Liver (tissue), 9 donors: ENCODE data around the gene FGF12. TPM values are rescaled to one million over a fixed set of nuclear protein-coding genes. Genes with fewer than 3 reads are reported as not detected.

Source experiments
- DNase-seq: peaks from one replicate; pipeline ENCODE4 v3.0.0-alpha.2; 2017; ENCODE audit warnings: low spot score
- H3K27ac ChIP-seq, 2 donors: one replicate each; pipeline ENCODE4 v1.7.0; 2013; ENCODE audit warnings: inconsistent platforms in 2 of 2, low read length in 2 of 2, control low read depth in 1 of 2, low read depth in 1 of 2, mild to moderate bottlenecking in 1 of 2
- H3K27me3 ChIP-seq, 4 donors: one replicate each; pipeline versions ENCODE4 v1.6.1 to v1.7.0; 2013; ENCODE audit warnings: low read length in 3 of 4, inconsistent platforms in 1 of 4, mild to moderate bottlenecking in 1 of 4, moderate library complexity in 1 of 4; ENCODE audit not compliant: control insufficient read depth in 4 of 4, insufficient read depth in 4 of 4
- H3K36me3 ChIP-seq, 4 donors: one replicate each; pipeline versions ENCODE4 v1.6.1 to v1.7.0; 2013; ENCODE audit warnings: low read length in 3 of 4, mild to moderate bottlenecking in 3 of 4, low read depth in 1 of 4, moderate library complexity in 1 of 4; ENCODE audit not compliant: control insufficient read depth in 4 of 4, insufficient read depth in 3 of 4
- H3K4me1 ChIP-seq, 4 donors: one replicate each; pipeline versions ENCODE4 v1.6.1 to v1.7.0; 2013; ENCODE audit warnings: low read length in 3 of 4, mild to moderate bottlenecking in 3 of 4, moderate library complexity in 1 of 4; ENCODE audit not compliant: control insufficient read depth in 4 of 4, insufficient read depth in 4 of 4
- H3K4me3 ChIP-seq, 3 donors: one replicate each; pipeline versions ENCODE4 v1.6.1 to v1.7.0; 2013; ENCODE audit warnings: low read length in 3 of 3, control low read depth in 1 of 3, low read depth in 1 of 3, mild to moderate bottlenecking in 1 of 3
- H3K9ac ChIP-seq, 2 donors: one replicate each; pipeline ENCODE4 v1.7.0; 2013; ENCODE audit warnings: low read length in 2 of 2, mild to moderate bottlenecking in 2 of 2, moderate library complexity in 2 of 2, control low read depth in 1 of 2, low read depth in 1 of 2
- H3K9me3 ChIP-seq, 4 donors: one replicate each; pipeline versions ENCODE4 v1.6.1 to v1.7.0; 2013; ENCODE audit warnings: low read length in 3 of 4; ENCODE audit not compliant: control insufficient read depth in 4 of 4
- ATF3 ChIP-seq: IDR thresholded peaks from 2 replicates; pipeline ENCODE4 v1.6.1; 2016; ENCODE audit warnings: antibody characterized with exemption
- CTCF ChIP-seq: fragments of 150-350 bp; IDR thresholded peaks from 2 replicates; pipeline ENCODE4 v1.5.1; 2017; ENCODE audit warnings: improper control_type of control experiment, low read depth, low read length; ENCODE audit not compliant: missing input control
- EGR1 ChIP-seq, 2 donors: IDR thresholded peaks; 2 replicates each; pipeline ENCODE4 v1.6.1; 2016 to 2018; ENCODE audit warnings: antibody characterized with exemption in 2 of 2, low read depth in 2 of 2
- FOXA1 ChIP-seq: IDR thresholded peaks from 2 replicates; pipeline ENCODE4 v1.6.1; 2016; ENCODE audit warnings: antibody characterized with exemption
- FOXA2 ChIP-seq: IDR thresholded peaks from 2 replicates; pipeline ENCODE4 v1.6.1; 2016; ENCODE audit warnings: antibody characterized with exemption
- GABPA ChIP-seq, 2 donors: IDR thresholded peaks in 1 of 2; conservative IDR thresholded peaks in 1 of 2; 2 replicates each; pipeline ENCODE4 v1.6.1; 2016; ENCODE audit warnings: antibody characterized with exemption in 2 of 2, mild to moderate bottlenecking in 1 of 2, moderate library complexity in 1 of 2
- HNF4A ChIP-seq, 2 donors: conservative IDR thresholded peaks; 2 replicates each; pipeline ENCODE4 v1.6.1; 2016; ENCODE audit warnings: antibody characterized with exemption in 2 of 2, mild to moderate bottlenecking in 2 of 2
- HNF4G ChIP-seq: IDR thresholded peaks from 2 replicates; pipeline ENCODE4 v1.6.1; 2016; ENCODE audit warnings: antibody characterized with exemption
- JUND ChIP-seq, 2 donors: IDR thresholded peaks; 2 replicates each; pipeline ENCODE4 v1.6.1; 2016; ENCODE audit warnings: antibody characterized with exemption in 2 of 2
- MAX ChIP-seq: IDR thresholded peaks from 2 replicates; pipeline ENCODE4 v1.6.1; 2016; ENCODE audit warnings: antibody characterized with exemption
- RAD21 ChIP-seq, 2 donors: IDR thresholded peaks; 2 replicates each; pipeline ENCODE4 v1.6.1; 2016; ENCODE audit warnings: antibody characterized with exemption in 2 of 2, mild to moderate bottlenecking in 2 of 2
- REST ChIP-seq: IDR thresholded peaks from 2 replicates; pipeline ENCODE4 v1.6.1; 2016; ENCODE audit warnings: antibody characterized with exemption, mild to moderate bottlenecking
- RXRA ChIP-seq, 2 donors: IDR thresholded peaks; 2 replicates each; pipeline ENCODE4 v1.6.1; 2017 to 2018; ENCODE audit warnings: antibody characterized with exemption in 2 of 2, mild to moderate bottlenecking in 1 of 2
- SP1 ChIP-seq: IDR thresholded peaks from 2 replicates; pipeline ENCODE4 v1.6.1; 2018; ENCODE audit warnings: antibody characterized with exemption, mild to moderate bottlenecking
- TAF1 ChIP-seq: conservative IDR thresholded peaks from 2 replicates; pipeline ENCODE4 v1.6.1; 2016; ENCODE audit warnings: antibody characterized with exemption, mild to moderate bottlenecking
- YY1 ChIP-seq: IDR thresholded peaks from 2 replicates; pipeline ENCODE4 v1.6.1; 2016; ENCODE audit warnings: antibody characterized with exemption, mild to moderate bottlenecking
- ZBTB33 ChIP-seq: IDR thresholded peaks from 2 replicates; pipeline ENCODE4 v1.6.1; 2016; ENCODE audit warnings: antibody characterized with exemption
- WGBS: extraction: QIAGEN DNeasy Blood & Tissue Kit; methylation state at CpG from one replicate; pipeline ENCODE4 v1.1.7; 2013; 5-methylcytosine and 5-hydroxymethylcytosine counted together
- polyA plus RNA-seq, 2 donors: library from polyadenylated mRNA; stranded (reverse) in 1 of 2; unstranded in 1 of 2; fragments of 200-250 nt in 1 of 2; fragments of >200 nt in 1 of 2; fragmentation: Nextera tagmentation in 1 of 2; extraction: Ambion mirVana in 1 of 2; gene quantifications; one replicate each; pipeline versions ENCODE4 v1.2.1 to v1.2.3, GENCODE V29; 2013 to 2015
- total RNA-seq, 2 donors: library from RNA; depleted of rRNA; stranded (reverse); fragments of >200 nt; gene quantifications; one replicate each; pipeline ENCODE4 v1.2.3, GENCODE V29; 2014
- donor health status: healthy.
- donor health status: healthy.
- donor health status: healthy.
- donor health status: healthy.
- donor health status: healthy.

Gene FGF12
- total and polyA plus RNA-seq, 4 donors, result 0.11 to 0.59 (median 0.19) TPM

GRCh38 chr3:192155194-192155593 is 572.1 kb downstream of the FGF12 start (continued):
- no peak for TF ChIP-seq CTCF

GRCh38 chr3:192133271-192133670 is 594.1 kb downstream of the FGF12 start:
- TF ChIP-seq FOXA1 (no peak), CTCF (no peak), ZBTB33 (no peak), ATF3 (no peak), MAX (no peak), RXRA (IDR thresholded peaks at IDR 0.05) (no peak), REST (no peak), HNF4A (conservative IDR thresholded peaks at IDR 0.05) (no peak), GABPA (IDR thresholded peaks at IDR 0.05 in 1 of 2, conservative IDR thresholded peaks at IDR 0.05 in 1 of 2) (no peak), YY1 (no peak), JUND (IDR thresholded peaks at IDR 0.05) (no peak), HNF4G (no peak), EGR1 (IDR thresholded peaks at IDR 0.05; ENCODE audit: low read depth in 2 of 2) (no peak), SP1 (no peak), TAF1 (no peak), RAD21 (IDR thresholded peaks at IDR 0.05) (no peak), FOXA2 (no peak)
- DNase-seq, result no peak
- WGBS, result 86% methylated on average over 4 of the region's 4 CpGs
- H3K4me1 ChIP-seq, result no peaks in the 10 kb centered on the region
- H3K9me3 ChIP-seq, result no peaks in the 10 kb centered on the region
- no peaks in the 10 kb centered on the region for H3K27me3 ChIP-seq
- no peak overlapping the region for H3K4me3 ChIP-seq
- H3K27ac ChIP-seq, result no peak overlapping the region
- H3K36me3 ChIP-seq, result no peaks in the 10 kb centered on the region
- H3K9ac ChIP-seq, result no peak overlapping the region
